Fibroblast of gingiva (primary cell): ENCODE results near the gene TEAD3.
"Not testable (repeated sequence)": the region's sequence is repeated elsewhere in the genome, so short reads cannot be mapped to it uniquely, and the experiment has no call there.

Experiments
- DNase-seq: peaks from one replicate; pipeline ENCODE4 v3.0.0-alpha.2; 2011; ENCODE audit warnings: low read depth

Gene TEAD3

DNA sequence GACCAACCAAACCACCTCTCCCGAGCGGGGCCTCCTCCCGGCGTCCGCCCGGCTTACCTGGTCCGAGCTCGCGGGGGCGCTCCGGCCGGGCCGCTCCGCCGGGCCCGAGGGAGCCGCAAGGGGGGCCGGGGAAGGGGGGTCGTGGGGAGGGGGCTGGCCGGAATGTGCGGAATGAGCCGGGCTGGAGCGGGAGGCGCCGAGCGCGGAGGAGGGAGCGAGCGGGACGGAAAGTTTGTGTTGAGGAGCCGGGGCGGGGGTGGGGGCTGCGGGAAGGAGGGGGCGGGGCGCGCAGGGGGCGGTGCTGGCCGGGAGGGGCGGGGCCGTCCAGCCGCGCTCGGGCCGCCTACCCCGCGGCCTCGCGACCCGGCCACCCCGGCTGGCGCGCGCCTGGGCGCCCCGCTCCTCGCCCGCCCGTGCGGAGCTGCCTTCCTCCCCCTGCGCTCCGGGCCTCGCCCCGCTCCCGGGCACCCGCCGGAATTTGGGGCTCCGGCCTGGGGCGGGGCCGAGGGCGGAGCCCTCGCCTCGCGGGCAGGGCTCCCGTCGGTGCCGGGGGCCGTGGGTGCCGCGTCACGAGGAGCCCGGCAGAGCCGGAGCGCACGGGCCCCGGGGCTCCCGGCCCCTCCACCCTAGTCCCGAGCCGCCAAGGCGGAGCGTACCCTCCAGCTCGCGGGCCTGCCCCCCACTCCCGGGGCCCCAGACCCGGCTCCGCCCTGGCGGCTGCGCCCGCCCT is at the start of gene TEAD3:
Gene TEAD3, minus strand, starts transcription at position 239 of the 730 bp plus-strand sequence.
- peak; percentile 84 for DNase-seq

DNA sequence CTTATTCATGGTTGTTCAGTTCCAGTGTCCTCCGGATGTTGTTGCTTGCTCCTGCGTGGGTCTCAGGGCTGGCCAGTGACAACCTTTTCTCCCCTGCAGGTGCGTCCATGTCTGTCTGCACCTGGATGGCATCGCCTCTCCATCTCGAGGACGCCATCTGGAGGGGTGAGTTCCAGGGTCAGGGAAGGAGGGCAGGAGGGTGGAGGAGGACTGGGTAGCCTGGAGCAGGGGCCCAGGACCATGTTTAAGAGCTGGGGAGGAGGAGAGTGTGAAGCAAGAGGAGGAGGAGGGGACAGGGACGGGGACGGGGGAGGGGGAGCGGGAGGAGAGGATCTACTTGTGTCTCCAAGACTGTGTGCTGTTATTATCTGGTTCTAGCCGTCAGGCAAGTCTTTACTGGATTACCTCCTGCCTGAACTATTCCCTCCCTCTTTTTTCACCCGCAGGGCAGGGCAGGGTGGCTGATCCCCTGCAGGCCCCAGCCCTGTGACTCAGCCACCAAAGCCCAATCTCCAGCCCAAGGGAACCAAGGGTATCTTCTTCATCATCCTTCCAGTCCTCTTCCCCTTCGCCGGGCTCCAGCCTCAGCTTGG is 48.0 kb upstream of the TEAD3 start:
- DNase-seq = no peak

- DNase-seq = no peak
Observed at GRCh38 chr6:35543459-35544193, 46.7 kb upstream of the TEAD3 start.

- DNase-seq = no peak
Observed at GRCh38 chr6:35541836-35542235, 45.0 kb upstream of the TEAD3 start.

- DNase-seq = no peak
Observed at GRCh38 chr6:35539223-35539622, 42.3 kb upstream of the TEAD3 start.

GRCh38 chr6:35535847-35536246 is 39.0 kb upstream of the TEAD3 start:
- DNase-seq = not testable (repeated sequence)

GRCh38 chr6:35534407-35535170 is 37.7 kb upstream of the TEAD3 start:
- DNase-seq = no peak

- no peak for DNase-seq
Observed at GRCh38 chr6:35533981-35534380, 37.1 kb upstream of the TEAD3 start.

- no peak for DNase-seq
Observed at GRCh38 chr6:35532126-35532525, 35.2 kb upstream of the TEAD3 start.

DNA sequence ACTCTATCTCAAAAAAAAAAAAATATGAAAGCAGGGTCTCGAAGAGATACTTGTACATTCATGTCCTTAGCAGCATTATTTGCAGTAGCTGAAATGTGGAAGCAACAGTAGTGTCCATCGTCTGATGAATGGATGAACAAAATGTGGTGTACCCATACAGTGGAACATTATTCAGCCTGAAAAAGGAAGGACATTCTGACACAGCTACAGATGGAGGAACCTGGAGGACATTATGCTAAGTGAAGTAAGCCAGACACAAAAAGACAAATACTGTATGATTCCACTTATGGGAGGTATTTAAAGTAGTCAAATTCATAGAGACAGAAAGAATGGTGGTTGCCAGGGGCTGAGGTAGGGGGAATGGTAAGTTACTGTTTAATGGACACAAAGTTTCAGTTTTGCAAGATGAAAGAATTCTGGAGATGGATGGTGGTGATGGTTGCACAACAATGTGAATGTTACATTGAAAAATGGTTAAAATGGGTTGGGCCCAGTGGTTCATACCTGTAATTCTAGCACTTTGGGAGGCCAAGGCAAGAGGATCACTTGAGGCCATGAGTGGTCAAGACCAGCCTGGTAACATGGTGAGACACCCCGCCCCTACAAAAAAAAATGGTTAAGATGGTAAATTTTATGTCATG is 27.6 kb upstream of the TEAD3 start:
- DNase-seq = no peak

- DNase-seq = peak; percentile 39
Observed at GRCh38 chr6:35522660-35523658, 26.1 kb upstream of the TEAD3 start.

DNA sequence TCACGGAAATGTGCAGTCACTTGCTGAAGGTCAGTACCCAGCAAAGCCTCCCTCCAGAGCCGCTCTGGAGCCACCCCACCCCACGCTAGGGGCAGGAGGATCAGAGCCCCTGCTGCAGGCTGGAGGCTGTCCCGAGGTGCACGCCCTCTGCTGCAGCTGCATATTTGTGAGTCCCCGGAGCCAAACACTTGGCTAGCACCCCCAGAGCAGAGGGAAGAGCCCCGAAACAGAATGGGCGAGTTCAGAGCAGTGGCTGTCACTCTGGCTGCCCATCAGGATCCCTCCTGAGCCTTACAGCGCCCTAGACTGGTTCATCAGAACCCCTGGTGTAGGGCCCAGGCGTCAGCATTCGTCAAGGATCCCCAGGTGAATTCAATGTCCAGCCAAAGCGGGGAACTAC is 25.3 kb upstream of the TEAD3 start:
- DNase-seq = no peak

- DNase-seq = no peak
Observed at GRCh38 chr6:35521235-35521634, 24.4 kb upstream of the TEAD3 start.

- DNase-seq = no peak
Observed at GRCh38 chr6:35519313-35520015, 22.6 kb upstream of the TEAD3 start.

- DNase-seq = no peak
Observed at GRCh38 chr6:35518566-35519312, 21.9 kb upstream of the TEAD3 start.

- DNase-seq = not testable (repeated sequence)
Observed at GRCh38 chr6:35517978-35518377, 21.1 kb upstream of the TEAD3 start.

- DNase-seq = no peak
Observed at GRCh38 chr6:35516712-35517111, 19.8 kb upstream of the TEAD3 start.

- not testable (repeated sequence) for DNase-seq
Observed at GRCh38 chr6:35515939-35516338, 19.1 kb upstream of the TEAD3 start.

GRCh38 chr6:35514587-35514986 is 17.7 kb upstream of the TEAD3 start:
- no peak for DNase-seq
